Adrenal gland (tissue), 12 donors: Measurements from ENCODE around the gene LRP1. TPM values are rescaled to one million over a fixed set of nuclear protein-coding genes. Genes with fewer than 3 reads are reported as not detected.

Source experiments
- DNase-seq, 7 donors: peaks; one replicate each; pipeline ENCODE4 v3.0.0-alpha.2; 2019 to 2020
- H3K27ac ChIP-seq, 5 donors: fragments of 200-600 bp; sonication (generic) in 4 of 5; 1 replicate in 3 of 5; 2 replicates in 2 of 5; pipeline versions ENCODE4 v1.5.1 to v1.8.0; 2016 to 2020; ENCODE audit warnings: mild to moderate bottlenecking in 1 of 5
- H3K27me3 ChIP-seq: fragments of 200-600 bp; 2 replicates; pipeline ENCODE4 v1.8.0; 2021
- H3K36me3 ChIP-seq, 2 donors: fragments of 200-600 bp; replicated peaks in 1 of 2; 1 replicate in 1 of 2; 2 replicates in 1 of 2; pipeline versions ENCODE4 v1.5.1 to v1.8.0; 2018 to 2022
- H3K4me1 ChIP-seq, 2 donors: fragments of 200-600 bp; replicated peaks in 1 of 2; 1 replicate in 1 of 2; 2 replicates in 1 of 2; pipeline versions ENCODE4 v1.5.1 to v1.8.0; 2018 to 2021
- H3K4me3 ChIP-seq, 4 donors: fragments of 200-600 bp; sonication (generic) in 3 of 4; one replicate each; pipeline ENCODE4 v1.5.1; 2016 to 2018
- H3K9me3 ChIP-seq, 3 donors: fragments of 200-600 bp; sonication (generic) in 1 of 3; replicated peaks in 1 of 3; 1 replicate in 2 of 3; 2 replicates in 1 of 3; pipeline versions ENCODE4 v1.5.1 to v1.8.0; 2016 to 2021
- POLR2A ChIP-seq, 2 donors: fragments of 450-650 bp; IDR thresholded peaks; one replicate each; pipeline ENCODE4 v1.6.1; 2017; ENCODE audit warnings: antibody characterized with exemption in 2 of 2, mild to moderate bottlenecking in 2 of 2, moderate library complexity in 1 of 2
- WGBS, 4 donors: extraction: QIAGEN DNeasy Blood & Tissue Kit in 2 of 4; methylation state at CpG; one replicate each; pipeline versions ENCODE4 v1.1.5 to v1.1.7; 2013 to 2017; 5-methylcytosine and 5-hydroxymethylcytosine counted together
- intact Hi-C, 2 donors: fragments of 100-400 bp; cut with DNase I; formaldehyde crosslinking; loops; one replicate each; pipeline versions ENCODE4 v1.14.1 to v1.15.0; 2022 to 2023
- polyA plus RNA-seq, 3 donors: library from polyadenylated mRNA; stranded (reverse); fragments of 200-250 nt in 2 of 3; fragments of 350-450 nt in 1 of 3; fragmentation: Illumina TruSeq in 1 of 3; extraction: RNeasy Lipid Tissue Mini Kit (QIAGEN cat#74804) in 1 of 3; gene quantifications; one replicate each; pipeline ENCODE4 v1.2.3, GENCODE V29; 2013 to 2014
- total RNA-seq, 9 donors: library from RNA; depleted of rRNA in 4 of 9; stranded (reverse); fragments of >200 nt in 4 of 9; fragments of 120-200 nt in 1 of 9; fragmentation: NEBNext Ultra II Directional in 1 of 9; extraction: Animal tissue kit (Norgen Biotek cat#: 25700) in 1 of 9; gene quantifications; one replicate each; pipeline versions ENCODE4 v1.1.0 to v1.2.4, GENCODE V29; 2013 to 2023
- TF ChIP-seq, protein P1 (sequence below), 6 experiments: fragments of 450-650 bp in 4 of 6; fragments of 200-600 bp in 2 of 6; sonication (generic) in 1 of 6; IDR thresholded peaks; 1 replicate in 5 of 6; 2 replicates in 1 of 6; pipeline versions ENCODE4 v1.5.1 to v1.8.0; 2016 to 2021; ENCODE audit warnings: antibody characterized with exemption in 6 of 6, mild to moderate bottlenecking in 2 of 6, moderate library complexity in 1 of 6
- donor health status: healthy with polysubstance abuse.
- donor health status: Bipolar disorder and iron deficiency.
- donor health status: DM: yes; HTN: yes; CAD: no.
- donor health status: DM: no; HTN: no; CAD: no.
- donor health status: DM: no; HTN: no; CAD: no.
- donor health status: DM: yes; HTN: yes; CAD: no.

LRP1 gene
- total and polyA plus RNA-seq, 12 donors = 18.4 to 307 (median 138) TPM

- TF ChIP-seq, protein P1, sequence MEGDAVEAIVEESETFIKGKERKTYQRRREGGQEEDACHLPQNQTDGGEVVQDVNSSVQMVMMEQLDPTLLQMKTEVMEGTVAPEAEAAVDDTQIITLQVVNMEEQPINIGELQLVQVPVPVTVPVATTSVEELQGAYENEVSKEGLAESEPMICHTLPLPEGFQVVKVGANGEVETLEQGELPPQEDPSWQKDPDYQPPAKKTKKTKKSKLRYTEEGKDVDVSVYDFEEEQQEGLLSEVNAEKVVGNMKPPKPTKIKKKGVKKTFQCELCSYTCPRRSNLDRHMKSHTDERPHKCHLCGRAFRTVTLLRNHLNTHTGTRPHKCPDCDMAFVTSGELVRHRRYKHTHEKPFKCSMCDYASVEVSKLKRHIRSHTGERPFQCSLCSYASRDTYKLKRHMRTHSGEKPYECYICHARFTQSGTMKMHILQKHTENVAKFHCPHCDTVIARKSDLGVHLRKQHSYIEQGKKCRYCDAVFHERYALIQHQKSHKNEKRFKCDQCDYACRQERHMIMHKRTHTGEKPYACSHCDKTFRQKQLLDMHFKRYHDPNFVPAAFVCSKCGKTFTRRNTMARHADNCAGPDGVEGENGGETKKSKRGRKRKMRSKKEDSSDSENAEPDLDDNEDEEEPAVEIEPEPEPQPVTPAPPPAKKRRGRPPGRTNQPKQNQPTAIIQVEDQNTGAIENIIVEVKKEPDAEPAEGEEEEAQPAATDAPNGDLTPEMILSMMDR (IDR thresholded peaks at IDR 0.05) = no peak
- TF ChIP-seq POLR2A (IDR thresholded peaks at IDR 0.05) = no peak
- Histone ChIP-seq H3K9me3 (no peaks in the 10 kb centered on the region), H3K27me3 (no peaks in the 10 kb centered on the region), H3K4me3 (no peak overlapping the region), H3K4me1 (no peaks in the 10 kb centered on the region), H3K27ac (no peak overlapping the region), H3K36me3 (peaks cover 0 to 96% of the 10 kb centered on the region in 2 donors)
- no peak for DNase-seq
- WGBS, 4 donors = 90 to 92% (median 92%) methylated on average over 11 to 19 of the region's 19 CpGs
- intact Hi-C loops = no loop called here
These were observed 76.2 kb downstream of the LRP1 start for GRCh38 chr12:57204454-57204853.

- no peak overlapping the region for H3K27ac ChIP-seq
- intact Hi-C loops = loop anchor here in 1 of 2 donors (5.0 kb wide), 1 partner anchor 37 kb away; no protein-coding TSS in a partner anchor
- H3K36me3 ChIP-seq = peaks cover 0 to 95% of the 10 kb centered on the region in 2 donors
- TF ChIP-seq, protein P1 (IDR thresholded peaks at IDR 0.05) = no peak
- TF ChIP-seq POLR2A (IDR thresholded peaks at IDR 0.05) = no peak
- 85 to 97% (median 96%) methylated on average over 5 to 26 of the region's 26 CpGs for WGBS, 4 donors
- DNase-seq = no peak
- no peaks in the 10 kb centered on the region for H3K4me1 ChIP-seq
- H3K27me3 ChIP-seq = no peaks in the 10 kb centered on the region
- H3K9me3 ChIP-seq = no peaks in the 10 kb centered on the region
- no peak overlapping the region for H3K4me3 ChIP-seq
These were observed 76.9 kb downstream of the LRP1 start for GRCh38 chr12:57205186-57205585.

DNA sequence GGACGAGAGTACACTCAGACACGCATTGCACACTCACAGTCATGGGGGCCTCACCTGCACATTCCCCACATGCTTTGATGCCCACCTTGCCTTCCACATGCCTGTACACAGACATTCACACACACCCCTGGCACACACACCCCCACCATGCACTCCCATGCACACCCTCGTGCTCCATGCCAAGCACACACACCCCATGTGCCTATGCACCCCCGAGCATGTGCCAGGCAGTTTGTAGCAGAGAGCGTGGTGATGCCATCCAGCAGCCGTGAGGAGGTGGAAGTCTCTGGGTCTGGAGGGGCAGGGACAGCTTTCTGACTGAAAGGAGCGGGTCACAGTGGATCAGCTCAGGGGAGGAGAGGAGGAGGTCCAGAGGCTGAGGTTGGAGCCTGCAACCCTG, 77.6 kb downstream of the LRP1 start:
- H3K9me3 ChIP-seq = no peaks in the 10 kb centered on the region
- H3K36me3 ChIP-seq = peaks cover 0 to 94% of the 10 kb centered on the region in 2 donors
- no peak overlapping the region for H3K4me3 ChIP-seq
- no peaks in the 10 kb centered on the region for H3K4me1 ChIP-seq
- no peak overlapping the region for H3K27ac ChIP-seq
- intact Hi-C loops = loop anchor here in 1 of 2 donors (5.0 kb wide), 1 partner anchor 36 kb away; no protein-coding TSS in a partner anchor
- 85 to 98% (median 92%) methylated on average over 6 to 7 of the region's 7 CpGs for WGBS, 4 donors
- TF ChIP-seq, protein P1 (IDR thresholded peaks at IDR 0.05) = no peak
- TF ChIP-seq POLR2A (IDR thresholded peaks at IDR 0.05) = no peak
- H3K27me3 ChIP-seq = no peaks in the 10 kb centered on the region
- no peak for DNase-seq

GRCh38 chr12:57207731-57208630, 79.7 kb downstream of the LRP1 start:
- no peak overlapping the region for H3K4me3 ChIP-seq
- WGBS, 4 donors = 86 to 91% (median 88%) methylated on average over 23 to 29 of the region's 29 CpGs
- intact Hi-C loops = loop anchor here in 1 of 2 donors (5.0 kb wide), 1 partner anchor 34 kb away; no protein-coding TSS in a partner anchor
- H3K27ac ChIP-seq = no peak overlapping the region
- H3K9me3 ChIP-seq = no peaks in the 10 kb centered on the region
- peaks cover 0 to 90% of the 10 kb centered on the region in 2 donors for H3K36me3 ChIP-seq
- no peak for TF ChIP-seq POLR2A (IDR thresholded peaks at IDR 0.05)
- TF ChIP-seq, protein P1 (IDR thresholded peaks at IDR 0.05) = no peak
- H3K27me3 ChIP-seq = no peaks in the 10 kb centered on the region
- no peak for DNase-seq
- H3K4me1 ChIP-seq = no peaks in the 10 kb centered on the region
